Esophagus mucosa (tissue), 1 donor: ENCODE measurements around the gene SALL3. TPM values are rescaled to one million over a fixed set of nuclear protein-coding genes. Genes with fewer than 3 reads are reported as not detected.

Source experiments
- ATAC-seq: fragments of 200-7000 bp; cut with Tn5 transposase; one replicate; pipeline ENCODE4 v1.9.1; 2020
- total RNA-seq: library from RNA; stranded (reverse); gene quantifications from one replicate; pipeline ENCODE4 v1.2.4, GENCODE V29; 2023
- donor health status: DM: yes; HTN: yes; CAD: no.

Gene SALL3
- total RNA-seq, 1 donor from 2014 or later: not detected

- no peak for ATAC-seq
Measured at GRCh38 chr18:78980777-78981380, 1.3 kb downstream of the SALL3 start.

- ATAC-seq: no peak
Measured at GRCh38 chr18:78981394-78981831, 1.8 kb downstream of the SALL3 start.

GRCh38 chr18:78981989-78982620 lies 2.5 kb downstream of the SALL3 start:
- ATAC-seq: no peak

GRCh38 chr18:78983512-78983911 lies 3.9 kb downstream of the SALL3 start:
- no peak for ATAC-seq

- ATAC-seq: peak; percentile 65
Measured at GRCh38 chr18:78984941-78985784, 5.5 kb downstream of the SALL3 start.

GRCh38 chr18:78986018-78986481 lies 6.4 kb downstream of the SALL3 start:
- ATAC-seq: peak; percentile 54

GRCh38 chr18:78991446-78991845 lies 11.8 kb downstream of the SALL3 start:
- ATAC-seq: no peak

- ATAC-seq: peak; percentile 21
Measured at GRCh38 chr18:78992041-78993011, 12.7 kb downstream of the SALL3 start.

- no peak for ATAC-seq
Measured at GRCh38 chr18:78993014-78993926, 13.7 kb downstream of the SALL3 start.

GRCh38 chr18:78994000-78994399 lies 14.4 kb downstream of the SALL3 start:
- ATAC-seq: no peak

GRCh38 chr18:78994531-78994930 lies 14.9 kb downstream of the SALL3 start:
- ATAC-seq: peak; percentile 29

GRCh38 chr18:78994977-78995582 lies 15.5 kb downstream of the SALL3 start:
- no peak for ATAC-seq

GRCh38 chr18:78995740-78996395 lies 16.2 kb downstream of the SALL3 start:
- ATAC-seq: peak; percentile 30

GRCh38 chr18:78996741-78997490 lies 17.3 kb downstream of the SALL3 start:
- ATAC-seq: no peak

- no peak for ATAC-seq
Measured at GRCh38 chr18:78998371-78999071, 18.9 kb downstream of the SALL3 start.

- ATAC-seq: no peak
Measured at GRCh38 chr18:78999939-79000338, 20.3 kb downstream of the SALL3 start.

GRCh38 chr18:79000997-79001396 lies 21.4 kb downstream of the SALL3 start:
- no peak for ATAC-seq

GRCh38 chr18:79005653-79006052 lies 26.0 kb downstream of the SALL3 start:
- no peak for ATAC-seq
